Measurements from ENCODE around the gene ANKHD1. TPM values are rescaled to one million over a fixed set of nuclear protein-coding genes. Genes with fewer than 3 reads are reported as not detected.

ANKHD1 gene
- total RNA-seq, 4 donors from 2014 or later = 51.3 to 93.6 (median 72.7) TPM

DNA sequence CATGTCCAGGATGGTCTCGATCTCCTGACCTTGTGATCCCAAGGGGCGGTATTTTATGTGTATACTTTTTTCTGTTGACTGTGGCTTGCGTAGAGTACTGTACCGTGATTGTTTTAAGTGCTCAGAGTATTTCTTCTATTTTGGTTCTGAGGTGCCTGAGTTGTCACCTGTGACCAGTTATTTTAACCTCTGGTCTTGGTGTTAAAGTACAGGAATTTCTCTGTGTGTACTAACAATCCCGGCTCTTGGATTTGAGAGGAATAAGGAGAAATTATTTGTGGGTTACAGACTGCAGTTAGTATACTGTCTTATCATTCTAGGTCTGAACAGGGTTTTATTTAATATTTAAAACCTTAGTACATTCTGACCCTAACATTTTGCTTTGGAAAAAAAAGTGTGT is 2.0 kb downstream of the ANKHD1 start:
- no peak for DNase-seq
- Histone ChIP-seq H3K9me3 (no peaks in the 10 kb centered on the region), H3K4me1 (peaks cover 30 to 46% of the 10 kb centered on the region in 2 donors), H3K4me3 (peak overlapping the region; percentile 80 to 100 (median 98)), H3K27ac (peak overlapping the region; percentile 91 to 100 (median 98)), H3K36me3 (no peaks in the 10 kb centered on the region), H3K27me3 (no peaks in the 10 kb centered on the region)
- in situ Hi-C loops (cut with MboI; ENCODE audit: low sequenced_read_pairs in 4 of 4) (loop anchor here in 2 of 4 donors (10.0 to 25.0 kb wide), 2 partner anchors 241 to 259 kb away; partner anchors contain the start of genes DND1 (in 1 of the 2), IK (in 1 of the 2), NDUFA2 (in 1 of the 2) and WDR55 (in 1 of the 2)), intact Hi-C loops (cut with DNase I; ENCODE audit: low total_unique reads) (loop anchor here (5.0 kb wide), 2 partner anchors 64 to 309 kb away; no protein-coding TSS in a partner anchor)
- TF ChIP-seq CTCF (IDR thresholded peaks at IDR 0.05 in 4 of 5, conservative IDR thresholded peaks at IDR 0.05 in 1 of 5) (no peak), POLR2A (IDR thresholded peaks at IDR 0.05) (no peak)
- ATAC-seq = no peak

GRCh38 chr5:140408750-140409241 is 7.2 kb downstream of the ANKHD1 start:
- Histone ChIP-seq H3K4me1 (peaks cover 43 to 54% of the 10 kb centered on the region in 2 donors), H3K9me3 (no peaks in the 10 kb centered on the region), H3K36me3 (no peaks in the 10 kb centered on the region), H3K27me3 (no peaks in the 10 kb centered on the region), H3K27ac (peak overlapping the region; percentile 17 to 72 (median 45)), H3K4me3 (no peak overlapping the region)
- TF ChIP-seq POLR2A (IDR thresholded peaks at IDR 0.05) = no peak
- TF ChIP-seq CTCF (IDR thresholded peaks at IDR 0.05 in 4 of 5, conservative IDR thresholded peaks at IDR 0.05 in 1 of 5) = no peak
- in situ Hi-C loops (cut with MboI; ENCODE audit: low sequenced_read_pairs in 4 of 4) (loop anchor here in 2 of 4 donors (10.0 to 25.0 kb wide), 2 partner anchors 236 to 254 kb away; partner anchors contain the start of genes DND1 (in 1 of the 2), IK (in 1 of the 2), NDUFA2 (in 1 of the 2) and WDR55 (in 1 of the 2)), intact Hi-C loops (cut with DNase I; ENCODE audit: low total_unique reads) (no loop called here)
- DNase-seq = no peak
- ATAC-seq = peak; percentile 56 to 81

DNA sequence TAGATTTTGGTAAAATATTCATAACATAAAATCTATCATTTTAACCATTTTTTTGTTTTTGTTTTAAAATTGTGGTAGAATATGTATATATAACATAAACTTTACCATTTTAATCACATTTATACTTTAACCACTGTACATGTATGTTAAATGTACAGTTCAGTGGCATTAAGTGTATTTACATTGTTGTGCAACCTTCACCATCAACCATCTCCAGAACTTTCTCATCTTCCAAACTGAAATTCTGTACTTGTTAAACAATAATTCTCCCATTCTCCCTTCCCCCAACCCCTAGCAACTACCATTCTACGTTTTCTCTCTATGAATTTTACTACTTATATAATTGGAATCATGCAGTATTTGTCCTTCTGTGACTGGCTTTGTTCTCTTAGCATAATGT is 11.6 kb downstream of the ANKHD1 start:
- intact Hi-C loops (cut with DNase I; ENCODE audit: low total_unique reads) = no loop called here
- Histone ChIP-seq H3K36me3 (no peaks in the 10 kb centered on the region), H3K27me3 (no peaks in the 10 kb centered on the region), H3K4me3 (no peak overlapping the region), H3K9me3 (no peaks in the 10 kb centered on the region), H3K27ac (no peak overlapping the region), H3K4me1 (peaks cover 30 to 40% of the 10 kb centered on the region in 2 donors)
- in situ Hi-C loops (cut with MboI; ENCODE audit: low sequenced_read_pairs in 4 of 4) = loop anchor here in 1 of 4 donors (25.0 kb wide), 1 partner anchor 249 kb away; the partner anchor contains the start of genes DND1 and WDR55
- DNase-seq (no peak), ATAC-seq (no peak)
- TF ChIP-seq POLR2A (IDR thresholded peaks at IDR 0.05) (no peak), CTCF (IDR thresholded peaks at IDR 0.05 in 4 of 5, conservative IDR thresholded peaks at IDR 0.05 in 1 of 5) (no peak)

DNA sequence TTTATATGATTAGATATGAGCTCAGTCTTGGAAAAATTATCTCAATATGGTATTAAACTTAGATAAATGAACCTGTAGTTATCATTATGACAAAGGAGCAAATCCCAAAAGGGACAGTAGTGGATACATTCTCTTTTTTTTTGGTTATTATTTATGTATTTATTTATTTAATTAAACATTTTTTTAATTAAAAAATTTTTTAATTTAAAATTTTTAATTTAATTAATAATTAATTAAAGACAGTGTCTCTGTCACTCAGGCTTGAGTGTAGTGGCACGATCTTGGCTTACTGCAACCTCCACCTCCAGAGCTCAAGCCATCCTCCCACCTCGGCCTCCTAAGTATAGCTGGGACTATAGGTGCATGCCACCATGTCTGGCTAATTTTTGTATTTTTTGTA is 15.6 kb downstream of the ANKHD1 start:
- no peaks in the 10 kb centered on the region for H3K36me3 ChIP-seq
- H3K27me3 ChIP-seq = no peaks in the 10 kb centered on the region
- H3K4me3 ChIP-seq = no peak overlapping the region
- intact Hi-C loops (cut with DNase I; ENCODE audit: low total_unique reads) = no loop called here
- in situ Hi-C loops (cut with MboI; ENCODE audit: low sequenced_read_pairs in 4 of 4) = loop anchor here in 1 of 4 donors (25.0 kb wide), 1 partner anchor 245 kb away; the partner anchor contains the start of genes DND1 and WDR55
- no peak overlapping the region for H3K27ac ChIP-seq
- no peaks in the 10 kb centered on the region for H3K9me3 ChIP-seq
- ATAC-seq (no peak), DNase-seq (no peak)
- TF ChIP-seq CTCF (IDR thresholded peaks at IDR 0.05 in 4 of 5, conservative IDR thresholded peaks at IDR 0.05 in 1 of 5) = no peak
- no peak for TF ChIP-seq POLR2A (IDR thresholded peaks at IDR 0.05)
- peaks cover 26 to 29% of the 10 kb centered on the region in 2 donors for H3K4me1 ChIP-seq

Measured in gastrocnemius medialis (tissue), 4 donors.